DMS 273 (cell line): ENCODE data around the gene ARRDC4.

Experiments used
- DNase-seq: peaks from one replicate; lab custom pipeline; 2025; ENCODE audit not compliant: unreplicated experiment; lab: John Stamatoyannopoulos, UW

ARRDC4 gene, protein sequence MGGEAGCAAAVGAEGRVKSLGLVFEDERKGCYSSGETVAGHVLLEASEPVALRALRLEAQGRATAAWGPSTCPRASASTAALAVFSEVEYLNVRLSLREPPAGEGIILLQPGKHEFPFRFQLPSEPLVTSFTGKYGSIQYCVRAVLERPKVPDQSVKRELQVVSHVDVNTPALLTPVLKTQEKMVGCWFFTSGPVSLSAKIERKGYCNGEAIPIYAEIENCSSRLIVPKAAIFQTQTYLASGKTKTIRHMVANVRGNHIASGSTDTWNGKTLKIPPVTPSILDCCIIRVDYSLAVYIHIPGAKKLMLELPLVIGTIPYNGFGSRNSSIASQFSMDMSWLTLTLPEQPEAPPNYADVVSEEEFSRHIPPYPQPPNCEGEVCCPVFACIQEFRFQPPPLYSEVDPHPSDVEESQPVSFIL

GRCh38 chr15:97960364-97961066 is at the start of gene ARRDC4:
Gene ARRDC4 (plus strand): TSS chr15:97960703. CDS start chr15:97960862, 159 bp downstream.
- peak; percentile 98 for DNase-seq

- no peak for DNase-seq
Observed at GRCh38 chr15:97914711-97915110, 45.8 kb upstream of the ARRDC4 start.

- no peak for DNase-seq
Observed at GRCh38 chr15:97915261-97915660, 45.2 kb upstream of the ARRDC4 start.

DNA sequence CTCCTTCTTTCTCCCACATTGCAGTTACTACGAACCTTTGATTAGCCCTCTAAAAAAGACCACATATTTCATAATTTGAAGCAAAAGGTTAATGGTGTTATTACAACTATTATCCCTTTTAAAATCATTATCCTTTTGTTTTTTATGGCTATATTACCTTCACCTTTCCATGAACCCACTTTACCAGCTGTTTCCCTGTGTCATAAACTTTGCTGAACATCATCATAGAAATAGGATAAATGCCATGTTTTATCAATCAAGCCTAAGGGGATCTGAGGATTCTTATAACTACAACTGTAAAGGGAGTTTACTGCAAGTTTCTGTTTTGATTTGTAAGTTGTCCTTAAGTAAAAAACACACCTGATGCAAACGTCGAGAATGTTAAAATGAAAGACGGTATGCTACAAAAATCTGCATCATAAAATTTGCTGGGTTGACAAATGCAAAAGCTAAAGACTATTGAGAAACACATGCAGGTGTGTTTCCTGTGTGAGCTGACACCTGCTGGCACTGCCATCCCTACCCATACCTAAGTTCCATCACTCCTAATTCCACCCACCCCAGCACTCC is 39.1 kb upstream of the ARRDC4 start:
- DNase-seq, result no peak

- DNase-seq, result no peak
Observed at GRCh38 chr15:97929456-97930229, 30.9 kb upstream of the ARRDC4 start.

DNA sequence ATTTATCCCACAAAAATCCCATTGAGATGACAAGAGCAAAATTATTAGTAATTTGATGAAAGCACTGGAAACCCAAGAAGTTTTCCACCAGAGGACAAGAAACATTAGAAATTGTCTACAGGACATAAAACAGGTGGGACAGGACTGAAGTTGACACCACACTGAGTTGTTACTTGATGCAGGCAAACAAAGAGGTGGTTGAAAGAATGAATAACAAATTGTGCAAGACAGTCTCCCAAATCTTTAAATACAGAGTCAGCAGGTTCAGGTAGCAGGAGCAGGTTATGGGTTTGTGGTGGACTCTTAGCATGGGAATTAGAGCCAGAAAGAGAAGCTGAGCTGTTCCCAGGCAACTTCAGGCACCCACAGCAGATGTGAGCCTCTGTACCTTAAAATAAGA is 30.3 kb upstream of the ARRDC4 start:
- DNase-seq, result no peak

DNA sequence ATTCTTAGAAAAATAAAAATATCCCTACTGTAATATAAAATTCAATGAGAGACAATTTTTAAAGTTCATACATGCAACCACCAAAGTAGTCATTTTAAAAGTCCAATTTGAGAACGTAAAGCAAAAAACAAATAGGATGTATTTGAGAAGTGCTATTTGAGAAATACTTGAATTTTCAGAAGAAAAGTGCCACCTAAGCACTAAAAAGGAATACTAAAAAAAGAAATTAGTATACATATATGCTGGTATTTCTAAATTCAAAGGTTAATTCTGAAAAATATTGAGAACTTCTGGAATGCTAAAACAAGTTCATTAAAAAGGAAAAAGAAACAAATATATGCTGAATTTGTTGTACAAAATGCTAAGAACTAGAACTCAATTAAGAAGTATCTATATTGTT is 29.2 kb upstream of the ARRDC4 start:
- DNase-seq, result no peak

GRCh38 chr15:97933589-97933988 is 26.9 kb upstream of the ARRDC4 start:
- DNase-seq, result no peak

GRCh38 chr15:97940993-97941392 is 19.5 kb upstream of the ARRDC4 start:
- no peak for DNase-seq

GRCh38 chr15:97941572-97941971 is 18.9 kb upstream of the ARRDC4 start:
- no peak for DNase-seq

DNA sequence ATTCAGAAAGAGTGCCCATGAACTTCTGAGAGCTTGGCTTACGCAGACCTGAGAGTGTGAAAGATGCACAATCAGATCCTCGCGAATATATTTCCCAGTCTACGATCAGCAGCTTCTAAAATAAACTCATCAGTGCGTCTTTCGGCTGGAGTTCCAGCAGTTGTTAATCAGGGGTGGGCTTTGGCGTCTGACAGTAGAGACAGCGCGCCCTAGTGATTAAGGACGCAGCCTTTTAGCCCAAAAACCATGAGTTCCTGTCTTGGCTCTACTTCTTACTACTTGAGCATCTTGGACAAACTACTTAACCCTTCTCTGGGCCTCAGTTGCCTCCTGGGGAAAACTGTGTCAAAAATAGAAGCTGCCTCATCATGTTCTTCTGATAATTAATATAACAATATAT is 15.8 kb upstream of the ARRDC4 start:
- DNase-seq, result no peak

- no peak for DNase-seq
Observed at GRCh38 chr15:97947465-97948260, 12.8 kb upstream of the ARRDC4 start.

DNA sequence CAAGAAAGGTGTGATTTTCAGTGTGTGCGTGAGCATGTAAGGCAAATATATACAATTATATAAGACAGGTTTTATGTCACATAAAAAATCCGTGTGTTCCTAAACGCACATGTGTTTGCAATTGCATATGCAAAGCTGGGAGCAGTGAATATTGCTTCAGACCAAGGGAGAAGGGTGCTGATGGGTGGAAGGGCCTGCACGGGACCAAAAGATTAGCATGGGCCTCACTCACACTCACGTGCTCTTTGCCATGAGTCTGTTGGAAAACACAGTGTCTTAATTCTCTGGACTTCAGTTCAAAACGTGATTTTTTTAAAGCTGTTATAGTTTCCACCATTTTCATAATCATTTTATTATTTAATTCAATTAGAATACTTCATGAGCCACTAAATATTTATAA is 7.2 kb upstream of the ARRDC4 start:
- DNase-seq, result no peak

GRCh38 chr15:97953748-97954147 is 6.8 kb upstream of the ARRDC4 start:
- no peak for DNase-seq

GRCh38 chr15:97955035-97955434 is 5.5 kb upstream of the ARRDC4 start:
- DNase-seq, result no peak

DNA sequence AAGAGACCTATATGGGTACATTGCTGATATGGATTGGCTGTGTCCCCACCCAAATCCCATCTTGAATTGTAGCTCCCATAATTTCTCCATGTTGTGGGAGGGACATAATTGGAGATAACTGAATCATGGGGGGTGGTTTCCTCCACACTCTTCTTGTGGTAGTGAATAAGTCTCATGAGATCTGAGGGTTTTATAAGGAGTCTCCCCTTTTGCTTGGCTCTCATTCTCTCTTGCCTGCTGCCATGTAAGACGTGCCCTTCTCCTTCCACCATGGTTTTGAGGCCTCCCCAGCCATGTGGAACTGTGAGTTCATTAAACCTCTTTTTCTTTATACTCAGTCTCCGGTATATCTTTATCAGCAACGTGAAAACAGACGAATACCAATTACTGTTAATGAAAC is 5.0 kb upstream of the ARRDC4 start:
- no peak for DNase-seq

DNA sequence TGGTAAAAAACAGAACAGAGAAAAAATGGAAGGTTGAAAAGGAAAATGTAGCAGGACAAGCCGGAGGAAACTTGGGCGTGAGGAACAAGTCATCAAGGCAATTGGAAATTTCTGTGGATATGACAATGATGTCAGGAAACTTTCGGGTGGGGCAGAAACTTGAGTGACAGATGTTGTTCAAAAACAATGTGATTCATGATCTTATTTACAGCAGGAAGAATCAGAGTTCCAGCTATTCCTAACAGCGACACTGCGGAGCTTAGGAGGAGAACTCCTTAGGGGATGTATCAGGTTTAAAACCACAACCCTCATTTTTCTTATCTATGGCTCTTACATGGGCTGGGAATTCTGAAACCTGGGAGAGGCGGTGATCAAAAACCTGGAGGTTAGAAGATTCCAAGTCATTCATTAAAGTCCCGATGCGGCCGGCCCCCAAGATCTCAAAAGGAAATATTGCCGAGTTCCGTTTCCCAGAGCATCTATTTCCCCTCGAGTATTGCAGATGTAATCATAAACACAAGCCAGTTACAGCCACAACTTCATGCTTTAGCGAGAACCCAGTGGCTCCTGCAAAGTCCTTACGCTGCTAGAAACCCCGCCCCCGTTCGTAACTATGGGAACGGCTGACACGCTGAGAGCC is 659 bp upstream of the ARRDC4 start:
- DNase-seq, result peak; percentile 50

- DNase-seq, result peak; percentile 34
Observed at GRCh38 chr15:97961067-97961954, 808 bp downstream of the ARRDC4 start.

- DNase-seq, result no peak
Observed at GRCh38 chr15:97962263-97962662, 1.8 kb downstream of the ARRDC4 start.
